Karpas-422 (cell line): ENCODE results near the gene SYTL3. TPM values are rescaled to one million over a fixed set of nuclear protein-coding genes. Genes with fewer than 3 reads are reported as not detected.

Experiments
- DNase-seq: peaks from one replicate; pipeline ENCODE4 v3.0.0-alpha.2; 2015
- H2AFZ ChIP-seq: fragments of 200-600 bp; sonication (generic); 2 replicates; pipeline ENCODE4 v1.6.1; 2014; ENCODE audit warnings: antibody characterized with exemption, low read length, mixed read lengths
- H3K27ac ChIP-seq: fragments of 200-600 bp; sonication (generic); 2 replicates; pipeline ENCODE4 v1.5.1; 2014; ENCODE audit warnings: mild to moderate bottlenecking, low read length, moderate library complexity
- H3K27me3 ChIP-seq: fragments of 200-600 bp; sonication (generic); 2 replicates; pipeline ENCODE4 v1.6.1; 2014; ENCODE audit warnings: low read length, mixed read lengths
- H3K36me3 ChIP-seq: fragments of 200-600 bp; sonication (generic); 2 replicates; pipeline ENCODE4 v1.6.1; 2014; ENCODE audit warnings: low read length, mixed read lengths; ENCODE audit not compliant: insufficient read depth
- H3K4me1 ChIP-seq: fragments of 200-600 bp; sonication (generic); 2 replicates; pipeline ENCODE4 v1.6.1; 2014; ENCODE audit warnings: mild to moderate bottlenecking, low read length, mixed read lengths
- H3K4me2 ChIP-seq: fragments of 200-600 bp; sonication (generic); 2 replicates; pipeline ENCODE4 v1.6.1; 2014; ENCODE audit warnings: low read length, low read depth, mild to moderate bottlenecking; ENCODE audit not compliant: poor library complexity, severe bottlenecking
- H3K4me3 ChIP-seq: fragments of 200-600 bp; sonication (generic); 2 replicates; pipeline ENCODE4 v1.5.1; 2014; ENCODE audit warnings: mild to moderate bottlenecking, antibody characterized with exemption, low read length, mixed read lengths
- H3K79me2 ChIP-seq: fragments of 200-600 bp; sonication (generic); 2 replicates; pipeline ENCODE4 v1.6.1; 2014; ENCODE audit warnings: mild to moderate bottlenecking, low read length, mixed read lengths
- H3K9ac ChIP-seq: fragments of 200-600 bp; sonication (generic); 2 replicates; pipeline ENCODE4 v1.6.0; 2014; ENCODE audit warnings: low read length
- H3K9me2 ChIP-seq: fragments of 200-600 bp; sonication (generic), shearing (Covaris generic); replicated peaks from 2 replicates; pipeline ENCODE4 v1.6.0; 2014; ENCODE audit warnings: mild to moderate bottlenecking, low read length, moderate library complexity; ENCODE audit not compliant: insufficient read depth
- H3K9me3 ChIP-seq: fragments of 300-700, 200-600 bp; sonication (generic); 2 replicates; pipeline ENCODE4 v1.6.1; 2014; ENCODE audit warnings: low read length, mixed read lengths
- H4K20me1 ChIP-seq: fragments of 200-600 bp; sonication (generic); 2 replicates; pipeline ENCODE4 v1.6.1; 2014; ENCODE audit warnings: mild to moderate bottlenecking, antibody characterized with exemption, low read length, low read depth; ENCODE audit not compliant: insufficient read depth
- total RNA-seq: library from RNA; depleted of rRNA; stranded (reverse); fragments of >200 nt; shearing (Covaris generic); gene quantifications from 2 replicates; pipeline ENCODE4 v1.2.3, GENCODE V29; 2014; ENCODE audit warnings: low replicate concordance

SYTL3 gene
- total RNA-seq, 1 experiment from 2014 or later = 0.41 TPM

- Histone ChIP-seq H3K79me2 (peaks cover 27% of the 10 kb centered on the region), H3K27me3 (no peaks in the 10 kb centered on the region), H2AFZ (no peak overlapping the region), H3K36me3 (peaks cover 72% of the 10 kb centered on the region), H3K27ac (no peak overlapping the region), H3K4me3 (no peak overlapping the region), H3K9me2 (no peaks in the 10 kb centered on the region), H4K20me1 (peaks cover 46% of the 10 kb centered on the region), H3K4me2 (no peak overlapping the region), H3K9ac (no peak overlapping the region), H3K9me3 (no peaks in the 10 kb centered on the region), H3K4me1 (no peaks in the 10 kb centered on the region)
- DNase-seq = no peak
Measured at GRCh38 chr6:158780246-158780884, 130.5 kb downstream of the SYTL3 start.

- H3K79me2 ChIP-seq = peaks cover 25% of the 10 kb centered on the region
Measured at GRCh38 chr6:158780988-158781691, 131.3 kb downstream of the SYTL3 start.

GRCh38 chr6:158781692-158782373 is 132.0 kb downstream of the SYTL3 start:
- H3K4me1 ChIP-seq = no peaks in the 10 kb centered on the region
- no peak overlapping the region for H3K4me3 ChIP-seq
- peaks cover 25% of the 10 kb centered on the region for H3K79me2 ChIP-seq
- no peak for DNase-seq
- H3K9me2 ChIP-seq = no peaks in the 10 kb centered on the region
- no peak overlapping the region for H2AFZ ChIP-seq
- peaks cover 66% of the 10 kb centered on the region for H3K36me3 ChIP-seq
- no peak overlapping the region for H3K9ac ChIP-seq
- no peaks in the 10 kb centered on the region for H3K27me3 ChIP-seq
- peaks cover 41% of the 10 kb centered on the region for H4K20me1 ChIP-seq
- no peak overlapping the region for H3K4me2 ChIP-seq
- H3K9me3 ChIP-seq = no peaks in the 10 kb centered on the region
- H3K27ac ChIP-seq = no peak overlapping the region

More at GRCh38 chr6:158780988-158781691, 131.3 kb downstream of the SYTL3 start:
- Histone ChIP-seq H3K36me3 (peaks cover 70% of the 10 kb centered on the region), H3K27ac (no peak overlapping the region), H2AFZ (no peak overlapping the region), H3K4me3 (no peak overlapping the region), H4K20me1 (peaks cover 43% of the 10 kb centered on the region), H3K4me1 (no peaks in the 10 kb centered on the region), H3K9me2 (no peaks in the 10 kb centered on the region), H3K9ac (no peak overlapping the region), H3K4me2 (no peak overlapping the region), H3K9me3 (no peaks in the 10 kb centered on the region), H3K27me3 (no peaks in the 10 kb centered on the region)
- no peak for DNase-seq

GRCh38 chr6:158782432-158783166 is 132.7 kb downstream of the SYTL3 start:
- H3K9me3 ChIP-seq = no peaks in the 10 kb centered on the region
- peaks cover 35% of the 10 kb centered on the region for H4K20me1 ChIP-seq
- no peak overlapping the region for H3K4me3 ChIP-seq
- peaks cover 28% of the 10 kb centered on the region for H3K79me2 ChIP-seq
- DNase-seq = no peak
- no peak overlapping the region for H2AFZ ChIP-seq
- no peaks in the 10 kb centered on the region for H3K9me2 ChIP-seq
- no peak overlapping the region for H3K9ac ChIP-seq
- H3K36me3 ChIP-seq = peaks cover 65% of the 10 kb centered on the region
- H3K4me2 ChIP-seq = no peak overlapping the region
- no peaks in the 10 kb centered on the region for H3K27me3 ChIP-seq
- no peaks in the 10 kb centered on the region for H3K4me1 ChIP-seq
- no peak overlapping the region for H3K27ac ChIP-seq

GRCh38 chr6:158783167-158783450 is 133.3 kb downstream of the SYTL3 start:
- H3K4me2 ChIP-seq = no peak overlapping the region
- no peaks in the 10 kb centered on the region for H3K9me2 ChIP-seq
- H3K4me1 ChIP-seq = no peaks in the 10 kb centered on the region
- no peak overlapping the region for H3K9ac ChIP-seq
- no peak overlapping the region for H2AFZ ChIP-seq
- H3K4me3 ChIP-seq = no peak overlapping the region
- H3K79me2 ChIP-seq = peaks cover 33% of the 10 kb centered on the region
- H4K20me1 ChIP-seq = peaks cover 32% of the 10 kb centered on the region; the same call in 1 of the 2 replicates
- DNase-seq = no peak
- no peaks in the 10 kb centered on the region for H3K9me3 ChIP-seq
- no peaks in the 10 kb centered on the region for H3K27me3 ChIP-seq
- H3K36me3 ChIP-seq = peaks cover 69% of the 10 kb centered on the region
- no peak overlapping the region for H3K27ac ChIP-seq

- Histone ChIP-seq H3K9me2 (no peaks in the 10 kb centered on the region), H3K79me2 (peaks cover 36% of the 10 kb centered on the region), H3K9ac (no peak overlapping the region), H4K20me1 (peaks cover 28% of the 10 kb centered on the region; the same call in 1 of the 2 replicates), H3K4me3 (no peak overlapping the region), H2AFZ (no peak overlapping the region), H3K36me3 (peaks cover 66% of the 10 kb centered on the region), H3K9me3 (no peaks in the 10 kb centered on the region), H3K27me3 (no peaks in the 10 kb centered on the region), H3K27ac (no peak overlapping the region), H3K4me2 (no peak overlapping the region), H3K4me1 (no peaks in the 10 kb centered on the region)
- DNase-seq = no peak
Measured at GRCh38 chr6:158783851-158784250, 134.0 kb downstream of the SYTL3 start.

- no peak overlapping the region for H3K4me2 ChIP-seq
- no peaks in the 10 kb centered on the region for H3K9me3 ChIP-seq
- peaks cover 68% of the 10 kb centered on the region for H3K36me3 ChIP-seq
- H3K27ac ChIP-seq = no peak overlapping the region
- H3K4me3 ChIP-seq = no peak overlapping the region
- H3K27me3 ChIP-seq = no peaks in the 10 kb centered on the region
- H2AFZ ChIP-seq = no peak overlapping the region
- no peaks in the 10 kb centered on the region for H3K9me2 ChIP-seq
- no peak overlapping the region for H3K9ac ChIP-seq
- H3K4me1 ChIP-seq = no peaks in the 10 kb centered on the region
- H3K79me2 ChIP-seq = peaks cover 38% of the 10 kb centered on the region
- no peak for DNase-seq
- H4K20me1 ChIP-seq = peaks cover 30% of the 10 kb centered on the region; the same call in 1 of the 2 replicates
Measured at GRCh38 chr6:158784505-158784904, 134.7 kb downstream of the SYTL3 start.

GRCh38 chr6:158785036-158785435 is 135.2 kb downstream of the SYTL3 start:
- Histone ChIP-seq H4K20me1 (peaks cover 34% of the 10 kb centered on the region; the same call in 1 of the 2 replicates), H3K9me3 (no peaks in the 10 kb centered on the region), H2AFZ (no peak overlapping the region), H3K79me2 (peaks cover 43% of the 10 kb centered on the region), H3K9me2 (no peaks in the 10 kb centered on the region), H3K27ac (no peak overlapping the region), H3K4me1 (no peaks in the 10 kb centered on the region), H3K4me3 (no peak overlapping the region), H3K9ac (no peak overlapping the region), H3K36me3 (peaks cover 68% of the 10 kb centered on the region), H3K4me2 (no peak overlapping the region), H3K27me3 (no peaks in the 10 kb centered on the region)
- no peak for DNase-seq
